HG02981 (cell line): ENCODE results near the gene ECHDC3.

Experiments
- ATAC-seq: cut with Tn5 transposase; IDR thresholded peaks from one replicate; pipeline ENCODE4 v1.9.1; 2021; ENCODE audit warnings: mild to moderate bottlenecking, moderate library complexity; ENCODE audit not compliant: unreplicated experiment

The ECHDC3 gene

GRCh38 chr10:11808808-11809207 is 66.6 kb downstream of the ECHDC3 start:
- ATAC-seq = no peak

- ATAC-seq = no peak
These were observed 68.2 kb downstream of the ECHDC3 start for GRCh38 chr10:11810313-11810766.

GRCh38 chr10:11810973-11811372 is 68.8 kb downstream of the ECHDC3 start:
- ATAC-seq = no peak

GRCh38 chr10:11813177-11813576 is 71.0 kb downstream of the ECHDC3 start:
- no peak for ATAC-seq
